Esophagus muscularis mucosa (tissue), 4 donors: ENCODE measurements around the gene SETD1A. TPM values are rescaled to one million over a fixed set of nuclear protein-coding genes. Genes with fewer than 3 reads are reported as not detected.

Experiments
- DNase-seq: peaks from one replicate; pipeline ENCODE4 v3.0.0-alpha.2; 2017; ENCODE audit errors: extremely low spot score
- H3K27ac ChIP-seq, 4 donors: fragments of 200-600 bp; sonication (generic); replicated peaks in 1 of 4; 1 replicate in 3 of 4; 2 replicates in 1 of 4; pipeline ENCODE4 v1.5.1; 2016 to 2019; ENCODE audit warnings: mild to moderate bottlenecking in 1 of 4
- H3K27me3 ChIP-seq, 4 donors: fragments of 200-600 bp; sonication (generic); one replicate each; pipeline versions ENCODE4 v1.5.1 to v1.6.0; 2016 to 2019
- H3K36me3 ChIP-seq, 4 donors: fragments of 200-600 bp; sonication (generic); one replicate each; pipeline ENCODE4 v1.5.1; 2016 to 2019
- H3K4me1 ChIP-seq, 4 donors: fragments of 200-600 bp; sonication (generic); one replicate each; pipeline ENCODE4 v1.5.1; 2016 to 2019
- H3K4me3 ChIP-seq, 4 donors: fragments of 200-600 bp; sonication (generic); 1 replicate in 2 of 4; 2 replicates in 2 of 4; pipeline ENCODE4 v1.5.1; 2016 to 2019; ENCODE audit warnings: mild to moderate bottlenecking in 4 of 4, moderate library complexity in 1 of 4
- H3K9me3 ChIP-seq, 4 donors: fragments of 200-600 bp; sonication (generic); 1 replicate in 3 of 4; 2 replicates in 1 of 4; pipeline ENCODE4 v1.5.1; 2016 to 2019
- EP300 ChIP-seq: sonication (generic); formaldehyde crosslinking; IDR thresholded peaks from one replicate; pipeline ENCODE4 v1.6.1; 2017; ENCODE audit warnings: antibody characterized with exemption
- POLR2A ChIP-seq: fragments of 450-650 bp; IDR thresholded peaks from one replicate; pipeline ENCODE4 v1.6.1; 2017; ENCODE audit warnings: antibody characterized with exemption, moderate library complexity, mild to moderate bottlenecking, low read depth
- POLR2AphosphoS5 ChIP-seq, 2 donors: sonication (generic); formaldehyde crosslinking; IDR thresholded peaks; one replicate each; pipeline ENCODE4 v1.6.1; 2017; ENCODE audit warnings: antibody characterized with exemption in 2 of 2
- WGBS: methylation state at CpG from one replicate; pipeline ENCODE4 v1.1.5; 2018; 5-methylcytosine and 5-hydroxymethylcytosine counted together
- intact Hi-C: fragments of 100-400 bp; cut with DNase I; formaldehyde crosslinking; loops from one replicate; pipeline ENCODE4 v1.15.1; 2023
- total RNA-seq, 4 donors: library from RNA; depleted of rRNA; stranded (reverse); fragments of >200 nt; gene quantifications; one replicate each; pipeline versions ENCODE4 v1.1.0 to v1.2.1, GENCODE V29; 2016
- TF ChIP-seq, protein P1 (sequence below), 3 experiments: fragments of 200-600 bp in 2 of 3; fragments of 450-650 bp in 1 of 3; sonication (generic) in 2 of 3; IDR thresholded peaks; one replicate each; pipeline ENCODE4 v1.5.1; 2017 to 2019; ENCODE audit warnings: antibody characterized with exemption in 3 of 3, mild to moderate bottlenecking in 2 of 3, moderate library complexity in 1 of 3

The SETD1A gene
- total RNA-seq, 4 donors from 2014 or later: 7.1 to 25.4 (median 9.9) TPM

DNA sequence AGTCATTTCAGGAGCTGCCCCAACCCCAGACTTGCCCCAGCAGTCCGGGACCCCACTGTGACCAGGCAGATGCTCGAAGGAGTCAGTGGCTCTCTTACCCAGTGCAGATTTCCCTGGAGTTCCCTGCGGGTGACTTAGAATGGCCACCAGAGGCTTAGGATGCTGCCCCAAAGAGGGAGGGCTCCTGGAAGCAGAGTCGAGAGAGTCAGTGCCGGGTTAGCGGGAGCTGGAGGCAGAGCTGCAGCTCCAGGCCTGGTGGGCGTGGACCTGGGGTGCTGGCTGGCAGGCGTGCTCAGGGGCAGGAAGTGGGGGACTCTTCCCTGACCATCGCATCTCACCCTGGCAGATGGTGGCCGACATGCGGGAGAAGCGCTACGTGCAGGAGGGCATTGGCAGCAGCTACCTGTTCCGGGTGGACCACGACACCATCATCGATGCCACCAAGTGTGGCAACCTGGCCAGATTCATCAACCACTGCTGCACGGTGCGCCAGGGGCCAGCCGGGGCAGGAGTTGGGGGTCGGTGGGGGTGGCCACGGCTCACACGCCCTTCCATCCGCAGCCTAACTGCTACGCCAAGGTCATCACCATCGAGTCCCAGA lies 25.8 kb downstream of the SETD1A start:
- TF ChIP-seq, protein P1, sequence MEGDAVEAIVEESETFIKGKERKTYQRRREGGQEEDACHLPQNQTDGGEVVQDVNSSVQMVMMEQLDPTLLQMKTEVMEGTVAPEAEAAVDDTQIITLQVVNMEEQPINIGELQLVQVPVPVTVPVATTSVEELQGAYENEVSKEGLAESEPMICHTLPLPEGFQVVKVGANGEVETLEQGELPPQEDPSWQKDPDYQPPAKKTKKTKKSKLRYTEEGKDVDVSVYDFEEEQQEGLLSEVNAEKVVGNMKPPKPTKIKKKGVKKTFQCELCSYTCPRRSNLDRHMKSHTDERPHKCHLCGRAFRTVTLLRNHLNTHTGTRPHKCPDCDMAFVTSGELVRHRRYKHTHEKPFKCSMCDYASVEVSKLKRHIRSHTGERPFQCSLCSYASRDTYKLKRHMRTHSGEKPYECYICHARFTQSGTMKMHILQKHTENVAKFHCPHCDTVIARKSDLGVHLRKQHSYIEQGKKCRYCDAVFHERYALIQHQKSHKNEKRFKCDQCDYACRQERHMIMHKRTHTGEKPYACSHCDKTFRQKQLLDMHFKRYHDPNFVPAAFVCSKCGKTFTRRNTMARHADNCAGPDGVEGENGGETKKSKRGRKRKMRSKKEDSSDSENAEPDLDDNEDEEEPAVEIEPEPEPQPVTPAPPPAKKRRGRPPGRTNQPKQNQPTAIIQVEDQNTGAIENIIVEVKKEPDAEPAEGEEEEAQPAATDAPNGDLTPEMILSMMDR (IDR thresholded peaks at IDR 0.05): no peak
- TF ChIP-seq EP300 (no peak), POLR2AphosphoS5 (IDR thresholded peaks at IDR 0.05) (no peak), POLR2A (no peak)
- Histone ChIP-seq H3K4me3 (no peak overlapping the region), H3K4me1 (peaks cover 11 to 22% (median 20%) of the 10 kb centered on the region in 4 donors), H3K27ac (peak overlapping the region in 2 of 4 donors; percentile 36 to 44), H3K9me3 (no peaks in the 10 kb centered on the region), H3K27me3 (no peaks in the 10 kb centered on the region), H3K36me3 (peaks cover 32 to 83% (median 75%) of the 10 kb centered on the region in 4 donors)
- intact Hi-C loops: no loop called here
- DNase-seq: no peak
- 84% methylated on average over 13 of the region's 25 CpGs for WGBS

DNA sequence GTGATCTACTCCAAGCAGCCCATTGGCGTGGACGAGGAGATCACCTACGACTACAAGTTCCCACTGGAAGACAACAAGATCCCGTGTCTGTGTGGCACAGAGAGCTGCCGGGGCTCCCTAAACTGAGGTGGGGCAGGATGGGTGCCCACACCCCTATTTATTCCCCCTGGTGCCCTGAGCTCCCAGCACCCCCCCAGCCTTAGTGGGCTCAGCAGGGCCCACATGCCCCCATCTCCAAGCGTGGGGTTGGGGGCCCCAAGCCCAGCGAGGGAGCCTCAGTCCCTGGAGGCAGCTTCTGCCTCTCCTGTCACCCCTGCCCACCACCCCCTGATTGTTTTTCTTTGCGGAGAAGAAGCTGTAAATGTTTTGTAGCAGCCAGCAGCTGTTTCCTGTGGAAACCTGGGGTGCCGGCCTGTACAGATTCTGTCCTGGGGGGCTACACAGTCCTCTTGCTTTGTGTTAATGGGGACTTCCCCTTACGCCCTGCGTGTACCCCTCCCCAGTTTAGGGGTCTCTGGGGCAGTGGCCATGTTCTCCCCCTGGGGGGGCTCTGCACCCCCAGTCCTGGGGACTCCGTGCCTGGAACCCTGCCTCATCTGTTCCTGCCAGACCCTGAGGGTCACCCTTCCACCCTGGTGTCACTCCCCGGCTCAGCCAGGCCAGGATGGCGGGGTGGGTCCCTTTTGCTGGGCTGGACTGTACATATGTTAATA lies 26.5 kb downstream of the SETD1A start:
- H3K4me1 ChIP-seq: peaks cover 11 to 22% (median 20%) of the 10 kb centered on the region in 4 donors
- WGBS: 83% methylated on average over 6 of the region's 14 CpGs
- H3K27me3 ChIP-seq: no peaks in the 10 kb centered on the region
- intact Hi-C loops: loop anchor here (2.0 kb wide), 1 partner anchor 459 kb away; the partner anchor contains the start of gene ZNF843
- H3K9me3 ChIP-seq: no peaks in the 10 kb centered on the region
- TF ChIP-seq, protein P1 (IDR thresholded peaks at IDR 0.05): no peak
- TF ChIP-seq POLR2AphosphoS5 (IDR thresholded peaks at IDR 0.05): peak in 1 of 2 donors; percentile 3
- no peak for DNase-seq
- peaks cover 31 to 77% (median 70%) of the 10 kb centered on the region in 4 donors for H3K36me3 ChIP-seq
- peak overlapping the region; percentile 44 to 77 (median 72) for H3K27ac ChIP-seq
- H3K4me3 ChIP-seq: no peak overlapping the region

DNA sequence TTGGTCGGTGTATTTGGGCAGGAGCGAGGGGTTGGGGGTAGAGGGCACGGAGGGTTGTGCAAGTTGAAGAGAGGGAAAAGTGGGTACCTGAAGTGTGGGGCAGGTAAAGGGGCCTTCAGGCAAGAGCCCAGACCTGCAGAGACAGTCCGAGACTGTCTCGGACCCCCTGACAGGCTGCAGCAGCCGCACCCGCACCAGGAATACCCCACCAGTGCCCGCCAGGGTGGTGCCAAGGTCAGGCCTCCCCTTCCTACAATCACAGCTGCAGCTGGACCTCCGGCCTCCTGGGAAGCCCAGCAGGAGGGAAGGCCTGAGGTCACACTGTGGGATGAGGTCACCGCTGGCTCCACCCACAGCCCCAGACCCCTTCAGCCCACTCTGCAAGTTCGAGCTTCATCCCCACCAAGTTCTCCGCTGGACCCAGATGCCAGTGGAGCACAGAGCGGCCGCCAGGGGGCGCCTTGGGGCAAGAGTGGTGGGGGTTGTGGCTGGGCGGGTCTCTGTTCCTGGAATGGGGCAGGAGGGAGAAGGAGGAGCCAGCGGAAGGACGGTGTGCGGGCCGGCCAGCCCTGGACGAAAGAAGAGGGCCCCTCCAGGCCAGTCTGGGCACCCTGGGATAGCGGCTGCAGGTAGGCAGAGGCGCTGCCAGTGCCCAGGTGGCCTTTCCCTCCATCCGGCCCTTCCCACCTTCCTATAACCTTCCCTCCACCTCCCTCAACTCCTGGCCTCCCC lies 27.3 kb downstream of the SETD1A start, which contains the start of gene HSD3B7:
Gene HSD3B7 (plus strand): TSS at position 539 of the 732 bp plus-strand sequence. CDS start 452 bp downstream, outside the sequence.
- intact Hi-C loops: loop anchor here (2.0 to 5.0 kb wide), 4 partner anchors 112 to 882 kb away; partner anchors contain the start of gene ZNF843
- Histone ChIP-seq H3K36me3 (peaks cover 23 to 69% (median 62%) of the 10 kb centered on the region in 4 donors), H3K9me3 (no peaks in the 10 kb centered on the region), H3K4me1 (peaks cover 11 to 22% (median 20%) of the 10 kb centered on the region in 4 donors), H3K27me3 (no peaks in the 10 kb centered on the region), H3K4me3 (peak within 1 kb of the TSS; percentile 50 to 64 (median 53)), H3K27ac (peak within 1 kb of the TSS; percentile 66 to 77 (median 72))
- TF ChIP-seq EP300: no peak
- TF ChIP-seq, protein P1 (IDR thresholded peaks at IDR 0.05): peak; percentile 93 to 97 (median 93)
- TF ChIP-seq POLR2A: no peak
- TF ChIP-seq POLR2AphosphoS5 (IDR thresholded peaks at IDR 0.05): peak; percentile 57 to 76
- peak; percentile 98 for DNase-seq
- WGBS: 31% methylated on average over 16 of the region's 24 CpGs

DNA sequence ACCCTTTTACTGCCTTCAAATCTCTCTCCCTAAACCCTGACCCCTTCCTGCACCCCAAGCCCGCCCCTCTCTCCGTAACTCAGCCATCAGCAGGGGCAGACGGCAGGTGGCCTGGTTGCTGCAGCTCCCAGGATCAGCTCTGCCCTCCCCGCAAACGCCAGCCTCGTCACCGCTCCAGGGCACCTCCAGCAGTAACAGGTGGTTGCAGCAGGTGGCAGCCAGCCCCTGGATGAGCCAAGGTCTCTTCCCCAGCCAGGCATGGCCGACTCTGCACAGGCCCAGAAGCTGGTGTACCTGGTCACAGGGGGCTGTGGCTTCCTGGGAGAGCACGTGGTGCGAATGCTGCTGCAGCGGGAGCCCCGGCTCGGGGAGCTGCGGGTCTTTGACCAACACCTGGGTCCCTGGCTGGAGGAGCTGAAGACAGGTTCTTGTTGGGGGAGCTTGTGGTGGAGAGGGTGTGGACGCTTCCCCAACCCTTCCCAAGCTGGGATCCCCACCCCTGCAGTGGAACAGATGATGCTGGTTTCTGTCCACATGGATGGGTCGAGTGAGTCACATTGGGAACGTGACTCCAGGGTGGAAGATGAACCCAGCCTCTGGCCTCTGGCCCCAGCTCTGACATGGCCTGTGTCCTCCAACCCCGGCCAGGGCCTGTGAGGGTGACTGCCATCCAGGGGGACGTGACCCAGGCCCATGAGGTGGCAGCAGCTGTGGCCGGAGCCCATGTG lies 28.0 kb downstream of the SETD1A start:
- intact Hi-C loops: loop anchor here (2.0 to 5.0 kb wide), 4 partner anchors 112 to 882 kb away; partner anchors contain the start of gene ZNF843
- Histone ChIP-seq H3K27ac (peak overlapping the region; percentile 66 to 77 (median 72)), H3K27me3 (no peaks in the 10 kb centered on the region), H3K36me3 (peaks cover 16 to 62% (median 55%) of the 10 kb centered on the region in 4 donors), H3K4me1 (peaks cover 11 to 22% (median 20%) of the 10 kb centered on the region in 4 donors), H3K9me3 (no peaks in the 10 kb centered on the region), H3K4me3 (peak overlapping the region; percentile 50 to 64 (median 53))
- WGBS: 55% methylated on average over 9 of the region's 20 CpGs
- no peak for DNase-seq
- no peak for TF ChIP-seq EP300
- TF ChIP-seq POLR2AphosphoS5 (IDR thresholded peaks at IDR 0.05): no peak
- TF ChIP-seq, protein P1 (IDR thresholded peaks at IDR 0.05): no peak
- TF ChIP-seq POLR2A: no peak
